SH-SY5Y (cell line): ENCODE results near the gene C8A.
A peak's percentile ranks its signal among the peaks of the same experiment; 100 is the strongest.

Experiments
- GATA2 ChIP-seq: IDR thresholded peaks from 2 replicates; pipeline ENCODE4 v1.6.1; 2011; ENCODE audit warnings: mild to moderate bottlenecking, low read depth, low read length
- GATA3 ChIP-seq: IDR thresholded peaks from 2 replicates; pipeline ENCODE4 v1.6.1; 2011; ENCODE audit warnings: low read depth, mild to moderate bottlenecking, low read length, moderate library complexity

Gene C8A

DNA sequence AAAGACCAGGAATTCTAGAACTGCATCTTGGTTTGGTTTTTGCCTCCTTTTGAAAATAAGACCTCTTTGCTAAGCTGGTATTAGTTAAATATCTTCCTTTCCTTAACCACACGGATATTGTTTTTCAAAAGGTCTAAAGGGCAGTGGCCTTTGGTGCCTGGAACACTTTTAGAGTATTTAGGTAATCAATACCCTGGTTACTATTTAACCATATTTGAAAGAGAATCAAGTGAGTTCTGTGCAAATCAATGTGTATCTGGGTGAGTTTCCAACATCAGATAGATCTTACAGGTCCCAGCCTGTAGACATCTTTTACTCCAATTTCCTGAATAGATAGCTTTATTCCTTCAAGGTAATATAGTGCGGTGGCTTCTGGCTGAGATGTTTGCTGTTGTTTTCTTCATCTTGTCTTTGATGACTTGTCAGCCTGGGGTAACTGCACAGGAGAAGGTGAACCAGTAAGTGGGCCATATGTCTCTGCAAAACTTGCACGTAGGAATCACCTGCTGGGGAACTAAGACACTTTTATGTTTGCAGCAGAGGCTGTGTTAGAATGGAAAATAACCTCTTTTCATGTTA lies at the start of gene C8A:
Gene C8A (plus strand): TSS at position 277 of the 579 bp plus-strand sequence. CDS start 105 bp downstream, at position 382.
- no peak for TF ChIP-seq GATA3
- TF ChIP-seq GATA2 = no peak

DNA sequence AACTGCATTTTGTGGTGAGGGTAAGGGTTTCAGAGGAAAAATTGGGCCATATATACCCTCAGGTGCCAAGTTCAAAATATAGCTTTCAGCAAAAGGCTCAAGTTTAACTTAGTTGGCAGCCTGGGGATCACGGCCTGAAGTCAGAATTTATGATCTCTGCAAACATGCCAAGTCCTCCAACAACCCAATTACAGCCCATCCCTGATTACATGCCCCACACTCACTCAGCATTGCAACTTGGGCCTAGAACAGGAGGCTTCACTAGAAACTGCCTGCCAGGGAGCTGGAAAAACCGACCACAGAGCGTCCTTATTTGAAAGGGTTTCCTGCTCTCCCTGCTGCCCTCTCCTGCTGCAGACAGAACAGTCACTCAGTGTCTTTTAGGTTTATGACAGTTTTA lies 47.8 kb upstream of the C8A start:
- no peak for TF ChIP-seq GATA2
- TF ChIP-seq GATA3 = no peak

DNA sequence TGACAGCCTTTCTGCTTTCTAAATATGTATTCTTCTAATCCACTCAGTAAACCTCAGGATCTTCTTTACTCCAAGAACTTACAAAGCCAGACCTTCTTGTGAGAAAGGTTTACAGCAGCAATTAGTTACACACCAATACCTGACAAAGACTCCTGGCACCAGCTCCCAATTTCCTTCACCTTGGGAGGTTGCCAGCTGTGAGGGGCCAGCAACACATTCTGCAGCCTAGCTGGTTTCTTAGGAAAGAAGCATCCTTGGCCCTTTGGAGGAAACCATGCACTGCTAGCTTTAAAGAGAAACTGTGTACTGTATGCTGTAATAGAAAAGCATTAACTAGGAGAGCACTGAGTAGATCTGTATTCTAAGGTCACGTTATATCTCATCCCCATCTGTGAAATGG lies 46.2 kb upstream of the C8A start:
- TF ChIP-seq GATA2 (no peak), GATA3 (no peak)

DNA sequence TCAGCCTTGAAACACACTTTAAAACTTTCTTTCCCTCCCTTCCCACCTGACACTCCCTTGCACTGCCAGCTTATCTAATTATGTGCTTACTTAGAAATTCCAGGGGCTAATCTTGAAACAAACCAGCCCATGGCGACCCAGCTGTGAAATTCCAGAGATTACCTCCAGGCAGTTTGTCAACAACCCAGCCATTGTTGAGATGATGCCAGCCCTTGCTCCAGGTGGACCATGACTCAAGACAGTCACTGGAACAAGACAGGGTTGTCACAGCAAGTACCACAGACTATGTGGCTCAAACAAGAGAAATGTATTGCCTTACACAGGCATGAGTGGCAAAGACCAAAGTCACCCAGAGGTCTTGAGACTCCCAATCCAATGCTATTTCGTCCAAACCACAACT lies 43.3 kb upstream of the C8A start:
- TF ChIP-seq GATA3 = no peak
- no peak for TF ChIP-seq GATA2

DNA sequence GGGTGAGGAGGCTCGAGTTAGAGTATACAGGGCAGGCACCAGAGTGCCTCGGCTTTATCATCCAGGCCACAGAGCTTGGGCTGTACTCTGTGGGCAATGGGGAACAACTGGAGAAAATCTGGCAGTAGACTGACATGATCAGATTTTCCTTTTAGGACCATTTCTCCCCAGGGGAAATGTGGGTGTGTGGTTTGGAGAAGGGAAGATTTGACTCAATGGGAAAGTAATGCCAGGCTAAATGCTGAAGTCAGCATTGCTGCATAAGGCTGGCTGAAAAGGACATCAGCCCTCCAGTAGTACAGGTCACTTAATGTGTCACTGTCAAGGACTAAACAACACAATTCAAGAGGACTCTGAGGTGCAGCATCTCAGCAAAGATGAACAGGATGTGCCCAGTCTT lies 40.4 kb upstream of the C8A start:
- TF ChIP-seq GATA3 (no peak), GATA2 (no peak)

DNA sequence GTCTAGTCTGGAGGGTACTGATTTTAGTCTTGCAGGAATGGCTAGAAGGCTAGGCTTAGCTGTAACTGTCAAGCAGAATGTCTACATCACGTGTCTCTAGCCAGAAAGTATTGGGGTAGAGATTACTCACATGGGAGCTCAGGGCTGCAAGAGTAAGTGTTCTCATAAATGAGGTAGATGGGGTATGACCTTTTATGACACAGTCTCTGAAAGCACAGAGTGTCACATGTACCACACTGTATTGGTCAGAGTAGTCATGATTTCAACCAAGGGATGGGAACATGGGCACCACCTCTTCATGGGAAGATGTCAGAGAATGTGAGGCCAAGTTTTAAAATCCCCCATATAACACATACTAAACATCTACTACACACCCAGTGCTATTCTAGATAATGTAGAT lies 38.3 kb upstream of the C8A start:
- TF ChIP-seq GATA3 (no peak), GATA2 (no peak)

DNA sequence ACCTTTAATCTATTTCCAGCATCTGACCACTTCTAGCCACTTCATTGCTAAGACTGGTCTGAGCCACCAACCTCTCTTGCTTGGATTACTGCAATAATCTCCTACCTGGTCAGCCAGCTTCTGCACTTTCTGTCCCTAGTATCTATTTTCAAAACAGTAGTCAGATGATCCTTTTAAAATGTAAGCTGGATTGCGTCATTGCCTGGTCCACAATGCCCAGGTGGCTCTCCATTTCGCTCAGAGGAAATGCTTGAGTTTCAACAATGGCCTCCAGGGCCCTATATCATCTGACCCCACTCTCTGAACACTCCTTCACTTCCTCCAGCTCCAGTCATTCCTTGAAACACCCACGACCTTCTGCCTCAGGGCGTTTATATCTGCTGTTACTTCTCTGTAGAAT lies 37.7 kb upstream of the C8A start:
- no peak for TF ChIP-seq GATA2
- TF ChIP-seq GATA3 = no peak

DNA sequence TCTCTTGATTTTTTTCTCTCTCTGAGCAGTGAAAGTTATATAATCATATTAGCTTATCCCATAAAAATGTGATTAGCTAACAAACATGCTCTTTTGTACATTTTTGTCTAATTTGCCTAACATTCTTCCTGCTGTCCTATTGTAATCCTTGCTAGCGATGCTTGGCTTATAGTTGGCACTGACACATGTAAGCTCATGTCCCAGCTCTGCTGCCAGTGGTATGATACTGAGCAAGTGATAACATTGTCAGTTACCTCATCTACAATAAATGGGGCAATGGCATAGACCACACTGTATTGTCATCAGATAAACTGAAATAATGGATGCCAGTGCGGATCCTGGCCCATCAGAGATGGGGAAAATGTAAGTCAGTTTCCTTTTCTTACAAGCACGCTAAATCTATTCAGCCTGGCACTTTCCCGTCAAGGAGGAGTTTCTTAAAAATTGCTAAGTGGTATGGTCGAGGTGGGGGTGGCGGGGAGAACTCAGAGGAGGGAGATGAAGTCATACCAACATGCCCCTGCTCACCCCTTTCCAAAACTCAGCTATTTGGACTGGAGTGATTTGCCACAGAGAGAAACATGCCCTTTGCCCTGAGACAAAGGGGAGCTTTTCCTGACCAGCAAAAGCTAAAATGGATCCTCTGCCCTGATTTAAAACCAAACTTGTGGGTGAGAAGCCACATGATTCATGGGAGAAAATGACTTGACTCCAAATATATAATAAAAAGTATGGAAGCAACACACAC lies 36.7 kb upstream of the C8A start:
- TF ChIP-seq GATA3 (peak; percentile 28; the same call in 1 of the 2 replicates), GATA2 (peak; percentile 55)

DNA sequence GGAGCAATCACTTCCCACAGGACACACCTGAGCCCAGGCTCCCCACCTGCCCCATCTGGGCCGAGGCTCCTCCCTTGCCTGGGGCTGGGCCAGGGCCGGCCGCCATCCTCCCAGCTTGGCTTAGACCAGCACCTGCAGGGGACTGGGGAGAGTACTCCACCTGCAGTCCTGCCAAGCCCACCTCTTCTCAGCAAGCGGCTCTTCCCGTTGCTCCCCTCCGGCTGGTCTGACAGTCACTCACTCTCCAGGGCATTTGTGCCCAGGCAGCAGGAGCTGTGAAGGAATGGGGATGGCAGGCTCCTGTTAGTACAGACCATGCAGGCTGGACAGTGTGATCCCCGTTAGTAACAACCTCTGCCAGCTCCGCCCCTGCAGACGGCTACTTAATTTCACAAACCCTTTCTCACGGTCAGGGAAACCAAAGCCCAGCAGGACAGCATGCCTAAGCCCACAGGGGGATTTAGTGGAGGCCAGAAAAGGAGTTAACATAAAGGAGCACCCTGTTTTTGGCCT lies 35.2 kb upstream of the C8A start, which contains the start of gene FYB2:
Gene FYB2 (minus strand): TSS at position 18 of the 513 bp plus-strand sequence. CDS start 114 bp downstream, outside the sequence.
- no peak for TF ChIP-seq GATA3
- TF ChIP-seq GATA2 = no peak

DNA sequence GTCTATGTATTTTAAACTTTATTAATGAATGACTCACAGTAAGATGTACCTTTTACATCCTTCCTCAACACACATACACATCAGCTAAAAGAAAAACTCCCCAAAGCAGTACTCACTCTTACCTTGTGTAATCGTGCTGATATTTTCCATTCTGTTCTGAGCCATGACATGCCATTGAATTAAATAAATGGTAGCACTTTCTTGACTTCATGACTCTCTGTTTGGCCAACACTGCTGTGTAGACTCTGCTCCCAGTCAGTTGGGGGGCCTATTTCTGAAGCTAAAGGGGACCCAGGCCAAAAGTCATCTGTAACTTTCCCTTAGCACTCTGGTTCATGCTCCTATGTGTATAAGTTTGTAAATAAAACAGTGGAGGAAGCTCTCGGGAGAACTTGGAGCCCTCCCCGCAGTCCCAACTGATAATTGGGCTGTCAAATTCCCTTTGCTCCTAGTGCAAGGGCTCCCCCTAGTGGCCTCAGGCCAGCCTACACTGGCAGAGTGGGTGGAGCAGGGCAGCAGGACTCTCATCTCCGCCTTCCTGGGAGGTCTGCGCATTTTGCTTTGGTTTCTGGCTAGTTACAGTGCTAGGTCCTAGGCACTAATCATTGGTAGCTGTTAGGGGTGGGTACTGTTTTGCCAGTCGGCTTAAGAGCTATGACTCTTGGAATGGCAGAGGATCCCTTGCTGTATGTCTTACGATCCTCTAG lies 33.7 kb upstream of the C8A start:
- TF ChIP-seq GATA3 (no peak), GATA2 (no peak)

DNA sequence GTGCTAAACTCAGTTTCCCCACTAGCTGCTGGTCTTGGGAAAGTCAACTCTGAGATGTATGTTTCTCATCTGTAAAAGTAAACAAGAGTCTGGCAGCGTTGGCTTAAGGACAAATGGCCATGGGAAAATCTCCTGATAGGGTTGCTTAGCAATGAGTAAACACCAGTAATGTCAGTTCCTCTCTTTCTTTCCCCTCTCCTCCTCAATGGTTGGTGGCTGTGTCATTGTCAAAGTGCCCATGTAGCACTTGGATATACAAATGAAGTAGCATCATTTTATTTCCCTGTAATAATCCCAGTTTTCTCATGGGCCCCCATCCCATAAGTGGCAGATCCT lies 33.2 kb upstream of the C8A start:
- TF ChIP-seq GATA2 = no peak
- TF ChIP-seq GATA3 = no peak

DNA sequence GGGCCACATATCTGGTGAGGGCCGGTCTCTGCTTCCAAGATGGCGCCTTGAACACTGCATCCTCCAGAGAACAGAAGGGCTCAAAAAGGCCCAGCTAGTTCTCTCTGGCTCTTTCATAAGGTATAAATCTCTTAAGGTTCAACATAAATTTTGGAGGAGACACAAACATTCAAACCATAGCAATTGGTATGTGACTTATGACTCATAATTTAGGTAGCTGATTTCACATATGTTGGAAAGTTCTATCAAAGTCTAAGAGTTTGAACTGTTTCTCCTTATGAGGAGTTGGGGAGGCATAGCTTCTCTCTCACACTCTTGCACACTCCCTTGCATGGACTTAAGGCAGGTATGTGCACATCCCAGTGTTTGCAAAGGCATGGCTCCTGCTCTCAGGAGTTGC lies 30.3 kb upstream of the C8A start:
- TF ChIP-seq GATA2 (no peak), GATA3 (no peak)

DNA sequence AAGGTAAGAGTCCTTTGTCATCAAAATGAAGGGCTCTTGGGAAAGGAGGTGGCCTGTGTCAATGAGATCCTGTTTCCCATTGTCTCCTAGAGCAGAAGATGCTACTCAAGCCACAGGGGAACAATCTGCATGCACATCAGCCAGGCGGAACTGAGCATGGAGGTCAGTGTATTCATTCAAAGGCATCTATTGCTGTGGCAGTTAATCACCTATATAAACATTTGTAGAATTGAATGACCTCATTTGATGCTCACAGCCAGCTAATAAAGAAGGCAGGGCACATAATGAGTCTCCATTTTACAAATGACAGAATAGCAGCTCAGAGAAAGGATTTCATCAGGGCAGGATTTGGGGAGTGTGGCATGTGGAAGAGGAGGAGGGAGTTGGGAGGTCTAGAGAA lies 29.7 kb upstream of the C8A start:
- TF ChIP-seq GATA2 (no peak), GATA3 (no peak)

DNA sequence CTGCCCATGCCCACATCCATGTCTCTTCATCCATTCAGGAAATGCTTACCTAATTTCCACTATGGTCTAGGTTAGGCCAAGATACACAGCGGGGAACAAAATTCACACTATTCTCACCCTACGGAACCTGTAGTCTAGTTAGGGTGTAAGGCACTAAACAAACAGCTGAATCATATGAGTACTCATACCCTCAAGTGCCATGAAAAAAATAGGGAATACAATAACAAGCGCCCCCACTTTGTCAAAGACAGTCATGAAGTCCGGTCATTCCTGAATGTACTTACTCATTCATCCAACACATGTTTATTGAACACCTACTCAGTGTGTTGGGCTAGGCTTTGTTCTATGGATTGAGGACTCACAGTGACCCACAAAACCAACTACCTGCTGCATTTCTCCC lies 29.2 kb upstream of the C8A start:
- TF ChIP-seq GATA3 = no peak

DNA sequence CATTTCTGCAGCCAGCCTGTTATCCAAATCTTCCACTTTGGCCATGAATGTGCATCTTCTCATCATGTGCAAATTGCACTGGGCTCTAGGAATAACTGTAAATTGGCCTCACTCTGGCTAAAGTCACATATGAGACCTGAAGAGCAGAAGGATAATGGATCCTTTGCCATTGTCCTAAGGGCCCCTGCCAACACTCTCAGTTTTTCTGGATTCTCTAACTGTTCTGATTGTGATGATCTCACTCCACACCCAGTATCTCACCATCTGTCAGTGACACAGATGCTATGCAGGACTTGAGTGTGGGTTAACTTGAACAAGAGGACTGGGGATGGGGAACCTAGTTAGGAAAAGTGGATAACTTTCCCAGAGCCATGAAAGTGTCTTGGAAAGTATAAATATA lies 26.9 kb upstream of the C8A start:
- TF ChIP-seq GATA3 = no peak
- TF ChIP-seq GATA2 = no peak

DNA sequence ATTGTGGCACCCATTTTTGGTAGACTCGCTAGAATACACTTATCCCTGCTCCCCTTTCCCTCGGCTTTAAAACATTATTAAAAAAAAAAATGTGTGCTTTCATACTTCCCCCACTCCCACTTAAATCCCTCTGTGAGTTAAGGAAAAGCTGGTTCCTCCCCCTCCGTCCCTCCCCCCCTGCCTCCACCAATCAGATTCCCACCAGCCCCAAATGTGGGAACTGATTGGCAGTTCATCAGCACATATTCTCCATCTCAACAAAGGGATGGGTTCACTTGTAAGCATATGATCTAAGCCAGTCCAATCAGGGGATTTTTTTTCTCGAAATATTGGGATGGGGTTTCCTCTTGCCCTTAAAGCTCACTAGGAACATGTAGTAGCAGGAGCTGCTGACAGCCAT lies 24.5 kb upstream of the C8A start:
- TF ChIP-seq GATA3 = no peak
- TF ChIP-seq GATA2 = no peak
